Astrocyte of the spinal cord (primary cell): ENCODE measurements around the gene ERF.

Experiments used
- DNase-seq: peaks from one replicate; pipeline ENCODE4 v3.0.0; 2011; ENCODE audit warnings: low read depth, low spot score
- H3K4me3 ChIP-seq: 2 replicates; pipeline ENCODE4 v1.5.1; 2011; ENCODE audit warnings: low read depth, mild to moderate bottlenecking, low read length, moderate library complexity
- in situ Hi-C: cut with HindIII; loops from 2 replicates; pipeline ENCODE4 v1.10.0; 2017; ENCODE audit warnings: low sequenced_read_pairs
- TF ChIP-seq, protein P1 (sequence below): IDR thresholded peaks from 2 replicates; pipeline ENCODE4 v1.5.1; 2012; ENCODE audit warnings: low read depth, mild to moderate bottlenecking, low read length, inconsistent platforms

Gene ERF

DNA sequence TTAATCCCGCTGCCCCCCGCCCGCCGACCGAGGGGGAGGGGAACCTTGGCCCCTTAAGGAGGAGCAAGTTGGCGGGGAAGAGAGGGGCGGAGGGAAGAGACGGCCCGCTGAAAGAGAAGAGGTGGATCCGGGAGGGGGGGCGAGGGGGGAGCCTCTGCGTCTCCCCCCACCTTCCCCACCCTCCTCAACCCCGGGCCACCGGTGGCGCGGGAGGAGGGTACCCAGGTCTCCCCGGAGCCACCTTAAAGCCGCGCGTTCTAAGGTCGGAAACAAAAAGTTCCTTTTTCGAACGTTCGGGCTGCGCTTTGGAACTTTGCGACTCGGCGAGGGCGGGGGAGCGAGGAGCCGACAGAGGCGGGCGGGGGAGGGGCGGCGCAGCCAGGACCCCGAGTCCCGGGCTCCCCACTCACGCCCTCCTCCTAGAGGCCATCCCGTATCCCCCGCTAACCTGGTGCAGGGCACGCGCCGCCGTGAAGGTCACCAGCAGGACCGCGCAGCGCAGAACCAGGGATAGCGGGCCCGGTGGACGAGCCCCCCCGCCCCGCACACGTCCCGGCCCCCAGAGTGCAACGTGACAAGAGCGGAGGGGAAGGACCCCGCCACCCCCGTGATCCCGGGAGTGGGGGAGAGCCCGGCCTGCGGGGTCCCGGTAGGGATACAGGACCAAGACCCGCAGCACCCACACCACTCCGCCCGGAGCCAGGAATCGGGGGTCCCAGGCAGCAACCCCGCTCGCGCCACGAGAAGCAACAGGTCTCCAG, 659 bp downstream of the ERF start:
- DNase-seq = peak; percentile 68
- in situ Hi-C loops = no loop called here

DNA sequence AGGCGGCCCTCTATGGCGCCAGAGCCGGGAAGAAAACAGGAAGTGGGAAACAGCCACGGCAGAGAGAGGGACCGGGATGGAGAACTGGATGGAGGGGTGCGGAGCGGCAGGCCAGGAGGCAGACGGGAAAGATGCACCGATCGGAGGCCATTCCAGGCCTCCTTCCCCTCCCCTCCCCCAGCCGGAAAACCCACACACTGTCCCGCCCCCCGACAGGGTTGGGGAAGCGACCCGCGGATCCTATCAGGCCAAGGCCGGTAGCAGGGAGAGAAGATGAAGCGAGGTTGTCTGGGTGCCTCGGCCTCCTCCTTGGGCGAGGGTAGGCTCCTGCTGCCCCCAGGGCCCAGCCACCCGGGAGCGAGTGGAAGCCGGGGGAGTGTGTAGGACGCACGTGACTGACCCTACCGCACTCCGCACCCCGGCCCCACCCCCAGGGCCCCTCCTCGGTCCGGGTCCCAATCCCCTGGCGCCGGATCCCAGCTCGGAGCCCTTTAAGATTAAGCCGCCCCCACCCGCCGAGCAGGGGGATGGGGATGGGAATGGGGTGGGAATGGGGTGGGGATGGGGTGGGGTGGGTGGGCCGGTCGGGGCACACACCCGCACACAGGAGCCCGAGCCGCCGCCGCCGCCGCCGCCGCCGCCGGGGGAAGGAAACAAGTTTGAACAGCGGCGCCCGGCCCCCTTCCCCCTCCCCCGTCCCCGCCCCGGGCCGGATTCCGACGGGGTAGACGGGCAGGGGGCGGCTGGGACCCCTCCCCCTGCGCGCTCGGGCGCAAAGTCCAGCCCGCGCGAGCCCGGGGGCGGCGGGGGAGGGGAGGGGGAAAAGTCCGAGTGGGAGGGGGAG, 1.5 kb downstream of the ERF start:
- peak overlapping the region; percentile 98 for H3K4me3 ChIP-seq
- peak; percentile 28 for DNase-seq
- TF ChIP-seq, protein P1, sequence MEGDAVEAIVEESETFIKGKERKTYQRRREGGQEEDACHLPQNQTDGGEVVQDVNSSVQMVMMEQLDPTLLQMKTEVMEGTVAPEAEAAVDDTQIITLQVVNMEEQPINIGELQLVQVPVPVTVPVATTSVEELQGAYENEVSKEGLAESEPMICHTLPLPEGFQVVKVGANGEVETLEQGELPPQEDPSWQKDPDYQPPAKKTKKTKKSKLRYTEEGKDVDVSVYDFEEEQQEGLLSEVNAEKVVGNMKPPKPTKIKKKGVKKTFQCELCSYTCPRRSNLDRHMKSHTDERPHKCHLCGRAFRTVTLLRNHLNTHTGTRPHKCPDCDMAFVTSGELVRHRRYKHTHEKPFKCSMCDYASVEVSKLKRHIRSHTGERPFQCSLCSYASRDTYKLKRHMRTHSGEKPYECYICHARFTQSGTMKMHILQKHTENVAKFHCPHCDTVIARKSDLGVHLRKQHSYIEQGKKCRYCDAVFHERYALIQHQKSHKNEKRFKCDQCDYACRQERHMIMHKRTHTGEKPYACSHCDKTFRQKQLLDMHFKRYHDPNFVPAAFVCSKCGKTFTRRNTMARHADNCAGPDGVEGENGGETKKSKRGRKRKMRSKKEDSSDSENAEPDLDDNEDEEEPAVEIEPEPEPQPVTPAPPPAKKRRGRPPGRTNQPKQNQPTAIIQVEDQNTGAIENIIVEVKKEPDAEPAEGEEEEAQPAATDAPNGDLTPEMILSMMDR = no peak
- in situ Hi-C loops = no loop called here

More for the DNA sequence above, 659 bp downstream of the ERF start:
- TF ChIP-seq, protein P1 = no peak
- peak overlapping the region; percentile 98 for H3K4me3 ChIP-seq

DNA sequence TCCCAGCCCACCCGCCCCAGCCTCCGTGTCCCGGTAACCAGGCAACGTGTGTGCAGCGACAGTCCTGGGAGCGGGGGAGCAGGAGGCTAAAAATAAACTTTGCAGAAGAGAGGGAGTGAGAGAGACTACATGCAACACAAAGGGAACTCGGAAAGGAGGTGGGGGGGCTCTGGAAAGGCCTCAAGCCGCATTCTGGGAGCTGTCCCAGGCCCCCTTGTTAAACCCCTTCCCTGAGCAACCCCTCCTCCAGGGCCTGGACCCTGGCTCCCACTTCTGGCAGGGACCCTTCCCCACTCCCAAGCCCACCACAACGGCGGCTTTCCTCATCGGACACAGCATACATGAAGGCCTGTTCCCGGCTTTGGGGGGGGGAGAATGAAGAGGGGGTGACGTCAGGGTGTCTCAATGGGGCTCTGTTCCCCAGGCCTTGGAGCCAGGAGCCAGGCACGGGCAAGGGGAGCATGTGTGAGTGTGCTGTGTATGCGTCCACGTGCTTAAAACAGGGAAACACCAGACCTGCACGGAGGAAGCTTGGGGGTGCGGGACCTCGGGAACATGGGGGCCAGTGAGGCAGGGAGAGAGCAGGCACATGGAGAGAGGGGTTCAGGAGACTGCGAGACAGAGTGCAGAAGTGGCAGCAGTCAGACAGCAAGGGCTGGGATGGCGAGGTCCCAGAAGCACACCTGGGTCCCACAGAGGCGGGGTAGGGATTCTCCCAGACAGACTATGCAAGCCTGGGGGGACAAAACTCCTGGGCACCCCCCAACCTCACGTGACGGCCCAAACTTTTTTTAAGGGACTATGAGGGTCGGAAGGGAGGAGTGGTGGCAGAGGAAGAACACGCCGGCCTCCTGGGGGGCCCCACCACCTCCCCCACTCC, 2.3 kb downstream of the ERF start:
- peak; percentile 49 for DNase-seq
- in situ Hi-C loops = no loop called here
- TF ChIP-seq, protein P1 = no peak
- peak overlapping the region; percentile 98 for H3K4me3 ChIP-seq

DNA sequence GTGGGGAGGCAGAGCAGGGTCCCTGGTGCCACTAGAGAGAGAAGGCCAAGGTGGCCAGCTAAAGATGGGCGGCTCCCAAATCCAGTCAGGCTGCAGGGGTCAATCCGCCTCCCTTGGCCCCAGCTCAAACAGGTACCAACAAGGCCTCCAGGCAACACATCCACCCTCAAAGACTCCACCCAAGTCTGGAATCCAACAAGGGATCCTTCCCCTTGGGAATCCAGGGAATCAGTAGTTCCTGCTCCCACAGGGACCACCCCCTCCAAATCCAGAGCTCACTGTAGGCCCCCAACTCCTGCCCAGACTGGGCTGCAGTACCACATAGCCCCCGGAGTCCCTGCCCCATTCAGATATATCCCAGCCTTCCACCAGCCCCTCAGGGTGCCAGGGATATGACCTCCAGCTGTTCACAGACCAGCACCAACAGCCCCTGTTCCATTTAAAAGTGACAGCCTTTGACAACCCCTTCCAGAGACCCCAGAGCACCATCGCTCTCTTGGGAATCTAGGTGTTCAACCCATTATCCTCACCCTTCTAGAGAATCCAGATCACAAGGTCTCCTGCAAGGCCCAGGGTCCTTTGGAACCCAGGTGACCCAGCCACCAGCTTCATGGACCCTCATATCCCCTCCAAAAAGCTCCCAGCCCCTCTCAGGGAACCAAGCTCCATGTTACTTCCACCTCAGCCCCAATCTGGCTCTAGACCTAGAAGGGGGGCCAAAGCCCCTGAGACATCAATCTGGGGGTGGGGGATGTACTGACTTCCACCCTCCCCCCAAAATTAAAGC, 3.2 kb downstream of the ERF start:
- no peak for DNase-seq
- peak overlapping the region; percentile 98 for H3K4me3 ChIP-seq
- in situ Hi-C loops = no loop called here
- TF ChIP-seq, protein P1 = no peak

DNA sequence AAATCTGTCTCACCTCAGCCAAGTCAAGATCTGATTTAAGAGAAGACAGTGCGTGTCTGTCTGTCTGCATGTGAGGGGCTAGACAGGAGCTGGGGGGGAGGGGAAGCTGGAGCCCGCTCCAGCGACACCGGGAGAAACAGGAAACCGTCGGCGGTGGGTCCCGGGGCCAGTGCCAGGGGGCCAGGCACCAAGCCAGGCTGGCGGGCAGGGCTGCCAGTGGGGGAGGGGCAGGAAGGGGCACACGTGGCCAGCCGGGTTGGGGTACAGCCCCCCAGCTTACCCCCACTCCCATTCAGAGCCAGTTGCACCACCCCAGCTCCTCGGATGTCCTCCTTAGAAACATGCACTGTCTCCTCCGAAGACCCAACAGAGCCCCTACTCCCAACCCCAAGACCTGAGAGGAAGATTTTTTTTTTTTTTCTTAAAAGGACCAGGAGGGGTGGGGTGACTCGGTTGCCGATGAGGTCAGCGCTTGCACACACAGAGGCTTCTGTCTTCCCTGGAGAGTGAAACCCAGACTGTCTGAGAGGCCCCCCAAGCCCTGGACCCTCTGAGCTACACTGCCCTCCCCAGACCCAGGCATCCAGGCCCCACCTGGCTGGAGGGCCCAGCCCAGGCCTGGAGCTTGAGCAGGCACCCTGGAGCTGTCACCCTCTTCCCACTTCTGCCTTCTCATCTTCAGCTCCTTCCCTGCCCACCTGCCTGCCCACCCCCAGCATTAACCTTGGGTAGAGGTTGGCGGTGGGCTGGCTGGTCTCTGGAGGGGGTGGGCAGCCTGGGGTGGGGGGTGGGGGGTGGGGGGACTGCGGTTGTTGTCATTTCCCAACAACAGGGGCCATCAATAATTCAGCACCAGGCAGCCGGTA, 4.0 kb downstream of the ERF start:
- H3K4me3 ChIP-seq = peak overlapping the region; percentile 10
- DNase-seq = peak; percentile 61
- TF ChIP-seq, protein P1 = no peak
- in situ Hi-C loops = no loop called here
